ENCODE measurements around the gene RAB11FIP4.

The RAB11FIP4 gene

DNA sequence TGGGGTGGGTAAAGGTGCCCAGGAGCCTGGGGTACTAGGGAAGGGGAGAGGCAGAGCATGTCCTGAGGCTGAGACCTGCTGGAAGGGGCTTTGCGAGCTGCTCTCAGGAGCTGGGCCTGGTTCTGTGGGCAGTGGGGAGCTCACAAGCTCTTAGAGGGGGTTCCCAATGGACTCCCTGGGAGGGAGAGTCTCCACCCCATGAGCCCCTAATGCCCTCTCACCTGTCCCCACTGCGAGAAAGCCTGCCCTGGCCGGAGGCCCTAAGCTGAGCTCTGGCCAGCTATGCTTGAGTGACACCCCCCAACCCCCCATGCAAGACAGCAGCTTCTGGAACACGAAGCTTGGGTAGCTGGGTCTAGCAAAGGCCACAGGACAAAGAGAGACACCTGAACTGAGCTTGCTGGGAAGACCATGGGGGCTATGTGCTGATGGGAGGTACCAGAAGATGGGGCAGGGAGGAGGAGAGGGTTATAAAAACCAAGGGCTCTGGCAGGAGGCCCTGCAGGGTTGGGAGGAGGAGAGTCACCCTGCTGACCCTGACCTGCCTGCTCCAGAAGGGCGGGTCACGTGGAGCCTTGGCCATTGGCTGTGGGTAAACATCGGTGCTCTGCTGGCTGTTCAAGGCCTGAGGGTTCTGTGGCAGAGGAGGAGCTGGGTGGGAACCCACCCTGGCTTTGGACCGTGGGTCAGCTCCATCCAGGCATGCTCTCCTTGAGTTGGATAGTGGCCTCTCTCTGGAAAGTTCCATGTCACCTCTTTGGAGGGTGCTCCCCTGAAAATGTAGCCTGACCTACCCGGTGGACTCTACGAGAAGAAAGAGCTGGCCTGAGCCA lies 106.7 kb downstream of the RAB11FIP4 start:
- DNase-seq (ENCODE audit: extremely low spot score) = no peak
- TF ChIP-seq, protein P1, sequence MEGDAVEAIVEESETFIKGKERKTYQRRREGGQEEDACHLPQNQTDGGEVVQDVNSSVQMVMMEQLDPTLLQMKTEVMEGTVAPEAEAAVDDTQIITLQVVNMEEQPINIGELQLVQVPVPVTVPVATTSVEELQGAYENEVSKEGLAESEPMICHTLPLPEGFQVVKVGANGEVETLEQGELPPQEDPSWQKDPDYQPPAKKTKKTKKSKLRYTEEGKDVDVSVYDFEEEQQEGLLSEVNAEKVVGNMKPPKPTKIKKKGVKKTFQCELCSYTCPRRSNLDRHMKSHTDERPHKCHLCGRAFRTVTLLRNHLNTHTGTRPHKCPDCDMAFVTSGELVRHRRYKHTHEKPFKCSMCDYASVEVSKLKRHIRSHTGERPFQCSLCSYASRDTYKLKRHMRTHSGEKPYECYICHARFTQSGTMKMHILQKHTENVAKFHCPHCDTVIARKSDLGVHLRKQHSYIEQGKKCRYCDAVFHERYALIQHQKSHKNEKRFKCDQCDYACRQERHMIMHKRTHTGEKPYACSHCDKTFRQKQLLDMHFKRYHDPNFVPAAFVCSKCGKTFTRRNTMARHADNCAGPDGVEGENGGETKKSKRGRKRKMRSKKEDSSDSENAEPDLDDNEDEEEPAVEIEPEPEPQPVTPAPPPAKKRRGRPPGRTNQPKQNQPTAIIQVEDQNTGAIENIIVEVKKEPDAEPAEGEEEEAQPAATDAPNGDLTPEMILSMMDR (IDR thresholded peaks at IDR 0.05; ENCODE audit: control extremely low read depth, extremely low read depth, low read depth, missing control alignments) = no peak
- ChIA-PET CTCF (interaction anchor here (1.1 to 4.1 kb wide), 4 partner anchors 9 to 12 kb away, joined by 3 to 30 read pairs (median 4); no protein-coding TSS in a partner anchor), POLR2A (no interaction called here)

DNA sequence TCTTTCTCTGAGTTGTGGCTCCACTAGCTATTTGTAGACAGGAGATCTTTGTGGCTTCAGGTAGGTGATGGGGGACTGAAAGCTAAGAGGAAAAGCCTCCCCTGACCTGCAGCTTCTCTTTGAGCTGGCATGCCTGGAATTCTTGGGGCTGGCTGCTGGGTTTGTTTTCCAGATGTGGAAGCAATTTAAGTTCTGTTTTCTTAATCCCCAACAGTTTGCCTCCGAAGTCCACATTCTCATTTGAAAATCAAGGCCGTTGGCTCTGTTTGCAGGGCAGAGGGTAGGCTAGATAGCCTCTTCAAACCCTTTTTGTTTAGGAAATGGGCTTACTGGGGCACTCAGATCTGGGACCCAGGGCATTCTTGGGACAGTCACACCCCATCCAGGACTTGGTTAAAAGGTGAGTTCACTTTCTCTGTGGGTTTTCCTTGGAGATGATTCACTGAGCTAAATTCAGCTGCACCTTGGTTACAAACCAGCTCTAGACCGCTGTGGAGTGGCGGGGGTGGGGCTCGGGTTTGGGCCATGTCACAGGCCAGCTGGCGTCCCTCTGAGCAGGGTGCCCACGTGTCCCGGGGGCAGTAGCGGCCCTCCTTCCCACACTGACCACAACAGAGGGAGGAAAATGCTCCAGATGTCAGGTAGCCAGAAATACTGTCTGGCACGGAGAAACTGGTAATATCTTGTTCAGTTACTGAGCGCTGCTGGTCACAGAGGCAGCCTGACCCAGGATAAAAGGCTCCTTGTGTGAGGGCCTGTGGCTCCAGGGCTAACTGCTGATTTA lies 108.5 kb downstream of the RAB11FIP4 start:
- no peak for DNase-seq (ENCODE audit: extremely low spot score)
- CTCF ChIA-PET = interaction anchor here (1.0 to 4.1 kb wide), 4 partner anchors 8 to 58 kb away, joined by 3 to 30 read pairs (median 5); no protein-coding TSS in a partner anchor
- TF ChIP-seq, protein P1 (IDR thresholded peaks at IDR 0.05; ENCODE audit: control extremely low read depth, extremely low read depth, low read depth, missing control alignments) = no peak
- POLR2A ChIA-PET = no interaction called here

DNA sequence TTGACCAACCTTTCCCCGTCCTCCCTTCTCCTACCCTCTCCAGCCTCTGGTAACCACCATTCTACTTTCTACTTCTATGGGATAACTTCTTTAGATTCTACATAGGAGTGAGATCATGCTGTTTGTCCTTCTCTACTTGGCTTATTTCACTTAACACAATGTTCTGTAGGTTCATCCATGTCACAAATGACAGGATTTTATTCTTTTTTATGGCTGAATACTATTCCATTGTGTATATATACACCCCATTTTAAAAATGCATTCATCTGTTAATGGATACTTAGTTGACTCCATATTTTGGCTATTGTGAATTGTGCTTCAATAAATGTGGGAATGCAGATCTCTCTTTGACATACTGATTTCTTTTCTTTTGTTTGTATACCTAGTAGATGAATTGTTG lies 115.0 kb downstream of the RAB11FIP4 start:
- DNase-seq (ENCODE audit: extremely low spot score) = no peak
- POLR2A ChIA-PET = no interaction called here
- CTCF ChIA-PET = interaction anchor here (1.0 to 1.6 kb wide), 3 partner anchors 16 to 70 kb away, joined by 3 to 4 read pairs (median 3); no protein-coding TSS in a partner anchor
- TF ChIP-seq, protein P1 (IDR thresholded peaks at IDR 0.05; ENCODE audit: control extremely low read depth, extremely low read depth, low read depth, missing control alignments) = no peak

DNA sequence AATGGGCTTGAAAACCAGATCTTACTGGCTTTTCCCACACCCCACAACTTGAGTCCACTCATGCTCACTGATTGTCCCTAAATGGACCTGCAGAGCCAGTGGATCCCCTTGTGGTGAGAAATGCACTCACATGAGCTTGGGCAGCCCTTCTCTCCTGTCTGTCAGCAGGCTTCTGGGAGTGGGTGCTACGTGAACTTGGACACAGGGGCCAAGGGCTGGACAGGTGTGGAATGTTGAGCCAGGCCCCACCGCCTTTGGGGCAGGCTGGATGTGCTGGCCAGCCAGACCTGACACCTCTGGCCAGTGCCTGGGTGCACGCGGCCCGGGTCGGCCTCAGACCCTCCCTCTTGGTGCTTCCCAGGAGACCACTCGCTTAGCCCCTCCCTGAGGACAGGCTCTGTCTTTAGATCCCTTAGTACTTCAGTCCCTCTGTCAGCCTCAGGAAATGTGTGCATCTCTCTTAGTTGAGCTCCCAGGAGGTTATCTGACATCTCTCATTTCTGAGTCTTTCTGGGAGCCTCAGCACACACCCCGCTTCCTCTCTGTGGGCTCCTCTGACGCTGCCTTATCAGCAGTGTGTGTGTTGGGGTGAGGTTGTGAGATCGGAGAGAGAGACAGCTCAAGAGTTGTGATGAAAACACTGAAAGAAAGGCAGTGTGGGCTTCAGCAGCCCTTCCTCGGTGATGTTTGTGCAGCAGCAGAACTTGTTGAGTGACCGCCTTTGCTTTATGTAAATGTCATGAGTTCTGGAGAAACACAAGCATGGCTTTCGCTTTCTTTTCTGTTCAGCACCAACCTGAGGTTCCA lies 117.0 kb downstream of the RAB11FIP4 start:
- CTCF ChIA-PET = interaction anchor here (0.7 to 5.4 kb wide), 18 partner anchors 9 to 141 kb away, joined by 3 to 35 read pairs (median 6); no protein-coding TSS in a partner anchor
- POLR2A ChIA-PET = interaction anchor here (1.0 kb wide), 1 partner anchor 27 kb away, joined by 3 read pairs; no protein-coding TSS in a partner anchor
- peak; percentile 73 for DNase-seq (ENCODE audit: extremely low spot score)
- TF ChIP-seq, protein P1 (IDR thresholded peaks at IDR 0.05; ENCODE audit: control extremely low read depth, extremely low read depth, low read depth, missing control alignments) = peak; percentile 58

DNA sequence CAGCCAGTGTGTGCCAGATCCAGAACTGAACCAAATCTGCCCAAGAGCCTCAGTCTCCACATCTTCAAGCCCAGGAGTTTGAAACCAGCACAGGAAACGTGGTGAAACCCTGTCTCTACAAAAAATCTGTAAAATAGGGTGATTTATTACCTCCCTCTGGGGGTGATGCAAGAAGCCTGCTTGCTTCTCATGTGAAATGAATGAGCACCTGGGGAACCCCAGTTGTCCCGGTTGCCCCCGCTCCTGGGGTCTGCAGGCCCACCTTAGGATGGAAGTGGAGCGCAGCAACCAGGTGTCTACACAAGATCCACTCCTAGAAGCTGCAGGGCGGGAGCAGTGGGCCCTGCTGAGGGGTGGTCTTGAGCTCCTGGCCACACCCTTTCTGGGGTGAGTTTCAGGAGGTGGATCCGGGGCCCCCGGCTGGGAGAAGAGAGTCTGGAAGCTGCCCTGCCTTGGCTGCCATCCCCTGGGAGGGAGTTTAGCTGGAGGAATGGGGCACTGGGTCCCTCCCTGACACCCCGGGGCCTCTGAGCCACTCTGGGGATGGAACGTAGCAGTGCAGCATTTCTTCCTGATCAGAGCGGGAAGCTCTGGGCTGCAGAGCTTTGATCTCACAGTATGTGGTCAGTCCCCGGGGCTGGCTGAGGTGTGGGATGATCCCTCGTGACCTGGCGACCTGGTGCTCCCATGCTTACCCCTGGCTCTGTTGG lies 117.8 kb downstream of the RAB11FIP4 start:
- ChIA-PET CTCF (interaction anchor here (1.1 to 5.4 kb wide), 15 partner anchors 8 to 141 kb away, joined by 3 to 35 read pairs (median 8); no protein-coding TSS in a partner anchor), POLR2A (no interaction called here)
- TF ChIP-seq, protein P1 (IDR thresholded peaks at IDR 0.05; ENCODE audit: control extremely low read depth, extremely low read depth, low read depth, missing control alignments) = no peak
- DNase-seq (ENCODE audit: extremely low spot score) = no peak
